ENCODE measurements around the gene FRY.

DNA sequence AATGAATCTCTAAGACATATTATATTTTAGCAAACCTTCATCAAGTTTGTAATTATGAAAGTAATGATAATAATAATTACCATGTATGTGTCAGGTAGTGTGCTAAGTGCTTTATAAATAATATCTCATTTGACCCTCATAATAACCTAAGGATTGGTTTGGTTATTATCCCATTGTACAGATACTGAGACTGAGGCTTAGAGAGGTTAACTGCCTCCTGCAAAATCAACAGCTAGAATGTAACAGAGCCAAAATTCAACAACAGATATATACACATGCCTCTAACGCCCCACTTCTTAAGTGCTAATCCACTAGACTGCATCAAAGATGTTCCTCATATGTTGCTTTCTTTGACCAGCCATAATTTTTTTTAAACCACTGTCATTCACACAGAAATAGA is 142.8 kb downstream of the FRY start:
- TF ChIP-seq POLR2AphosphoS5 (IDR thresholded peaks at IDR 0.05) (no peak), POLR2A (IDR thresholded peaks at IDR 0.05) (no peak)
- TF ChIP-seq, protein P1, sequence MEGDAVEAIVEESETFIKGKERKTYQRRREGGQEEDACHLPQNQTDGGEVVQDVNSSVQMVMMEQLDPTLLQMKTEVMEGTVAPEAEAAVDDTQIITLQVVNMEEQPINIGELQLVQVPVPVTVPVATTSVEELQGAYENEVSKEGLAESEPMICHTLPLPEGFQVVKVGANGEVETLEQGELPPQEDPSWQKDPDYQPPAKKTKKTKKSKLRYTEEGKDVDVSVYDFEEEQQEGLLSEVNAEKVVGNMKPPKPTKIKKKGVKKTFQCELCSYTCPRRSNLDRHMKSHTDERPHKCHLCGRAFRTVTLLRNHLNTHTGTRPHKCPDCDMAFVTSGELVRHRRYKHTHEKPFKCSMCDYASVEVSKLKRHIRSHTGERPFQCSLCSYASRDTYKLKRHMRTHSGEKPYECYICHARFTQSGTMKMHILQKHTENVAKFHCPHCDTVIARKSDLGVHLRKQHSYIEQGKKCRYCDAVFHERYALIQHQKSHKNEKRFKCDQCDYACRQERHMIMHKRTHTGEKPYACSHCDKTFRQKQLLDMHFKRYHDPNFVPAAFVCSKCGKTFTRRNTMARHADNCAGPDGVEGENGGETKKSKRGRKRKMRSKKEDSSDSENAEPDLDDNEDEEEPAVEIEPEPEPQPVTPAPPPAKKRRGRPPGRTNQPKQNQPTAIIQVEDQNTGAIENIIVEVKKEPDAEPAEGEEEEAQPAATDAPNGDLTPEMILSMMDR (IDR thresholded peaks at IDR 0.05), result no peak

Measured in gastroesophageal sphincter (tissue), 3 donors.